GM12801 (cell line): ENCODE measurements around the gene TNFRSF14.

ENCODE experiments used
- CTCF ChIP-seq: IDR thresholded peaks from one replicate; pipeline ENCODE4 v1.5.1; 2011; ENCODE audit warnings: control low read depth; ENCODE audit not compliant: insufficient read length; ENCODE audit errors: extremely low read depth

TNFRSF14 gene

GRCh38 chr1:2610036-2610959, 54.1 kb downstream of the TNFRSF14 start:
- no peak for TF ChIP-seq CTCF

GRCh38 chr1:2611031-2611501, 54.9 kb downstream of the TNFRSF14 start:
- TF ChIP-seq CTCF, result no peak

- TF ChIP-seq CTCF, result no peak
Observed at GRCh38 chr1:2611621-2612437, 55.7 kb downstream of the TNFRSF14 start.

GRCh38 chr1:2612591-2613365, 56.6 kb downstream of the TNFRSF14 start:
- no peak for TF ChIP-seq CTCF
